ENCODE results near the gene C11orf65.

GRCh38 chr11:108500169-108500568, 32.8 kb upstream of the C11orf65 start:
- TF ChIP-seq, protein P1, sequence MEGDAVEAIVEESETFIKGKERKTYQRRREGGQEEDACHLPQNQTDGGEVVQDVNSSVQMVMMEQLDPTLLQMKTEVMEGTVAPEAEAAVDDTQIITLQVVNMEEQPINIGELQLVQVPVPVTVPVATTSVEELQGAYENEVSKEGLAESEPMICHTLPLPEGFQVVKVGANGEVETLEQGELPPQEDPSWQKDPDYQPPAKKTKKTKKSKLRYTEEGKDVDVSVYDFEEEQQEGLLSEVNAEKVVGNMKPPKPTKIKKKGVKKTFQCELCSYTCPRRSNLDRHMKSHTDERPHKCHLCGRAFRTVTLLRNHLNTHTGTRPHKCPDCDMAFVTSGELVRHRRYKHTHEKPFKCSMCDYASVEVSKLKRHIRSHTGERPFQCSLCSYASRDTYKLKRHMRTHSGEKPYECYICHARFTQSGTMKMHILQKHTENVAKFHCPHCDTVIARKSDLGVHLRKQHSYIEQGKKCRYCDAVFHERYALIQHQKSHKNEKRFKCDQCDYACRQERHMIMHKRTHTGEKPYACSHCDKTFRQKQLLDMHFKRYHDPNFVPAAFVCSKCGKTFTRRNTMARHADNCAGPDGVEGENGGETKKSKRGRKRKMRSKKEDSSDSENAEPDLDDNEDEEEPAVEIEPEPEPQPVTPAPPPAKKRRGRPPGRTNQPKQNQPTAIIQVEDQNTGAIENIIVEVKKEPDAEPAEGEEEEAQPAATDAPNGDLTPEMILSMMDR (IDR thresholded peaks at IDR 0.05 in 2 of 3, conservative IDR thresholded peaks at IDR 0.05 in 1 of 3; ENCODE audit: borderline replicate concordance in 1 of 3, insufficient read depth in 1 of 3, low read depth in 2 of 3, low read length in 2 of 3) = no peak
- TF ChIP-seq POLR2A (IDR thresholded peaks at IDR 0.05; ENCODE audit: borderline replicate concordance, extremely low read depth, insufficient read depth, insufficient read length) = no peak
- TF ChIP-seq POLR2AphosphoS5 (IDR thresholded peaks at IDR 0.05; ENCODE audit: low read depth, low read length) = no peak
- no peak for TF ChIP-seq YY1 (IDR thresholded peaks at IDR 0.05; ENCODE audit: extremely low read depth, insufficient replicate concordance, low read depth, low read length)
- TF ChIP-seq REST (IDR thresholded peaks at IDR 0.05; ENCODE audit: low read depth) = no peak
- TF ChIP-seq, protein P2, sequence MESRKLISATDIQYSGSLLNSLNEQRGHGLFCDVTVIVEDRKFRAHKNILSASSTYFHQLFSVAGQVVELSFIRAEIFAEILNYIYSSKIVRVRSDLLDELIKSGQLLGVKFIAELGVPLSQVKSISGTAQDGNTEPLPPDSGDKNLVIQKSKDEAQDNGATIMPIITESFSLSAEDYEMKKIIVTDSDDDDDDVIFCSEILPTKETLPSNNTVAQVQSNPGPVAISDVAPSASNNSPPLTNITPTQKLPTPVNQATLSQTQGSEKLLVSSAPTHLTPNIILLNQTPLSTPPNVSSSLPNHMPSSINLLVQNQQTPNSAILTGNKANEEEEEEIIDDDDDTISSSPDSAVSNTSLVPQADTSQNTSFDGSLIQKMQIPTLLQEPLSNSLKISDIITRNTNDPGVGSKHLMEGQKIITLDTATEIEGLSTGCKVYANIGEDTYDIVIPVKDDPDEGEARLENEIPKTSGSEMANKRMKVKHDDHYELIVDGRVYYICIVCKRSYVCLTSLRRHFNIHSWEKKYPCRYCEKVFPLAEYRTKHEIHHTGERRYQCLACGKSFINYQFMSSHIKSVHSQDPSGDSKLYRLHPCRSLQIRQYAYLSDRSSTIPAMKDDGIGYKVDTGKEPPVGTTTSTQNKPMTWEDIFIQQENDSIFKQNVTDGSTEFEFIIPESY (IDR thresholded peaks at IDR 0.05; ENCODE audit: extremely low read depth, insufficient replicate concordance, low read length) = no peak
- no peak for TF ChIP-seq RAD21 (IDR thresholded peaks at IDR 0.05; ENCODE audit: low read depth)
- no peak for TF ChIP-seq SP1 (IDR thresholded peaks at IDR 0.05; ENCODE audit: low read depth)
- no peak for TF ChIP-seq EZH2 (IDR thresholded peaks at IDR 0.05)
- no peak for TF ChIP-seq ZFX (IDR thresholded peaks at IDR 0.05)
- no peak for TF ChIP-seq JUND (IDR thresholded peaks at IDR 0.05)
- TF ChIP-seq CEBPB (IDR thresholded peaks at IDR 0.05; ENCODE audit: low read depth) = no peak

All from HCT116 (cell line).